HG03469 (cell line): Measurements from ENCODE around the gene ACTR1B.
"Not testable (repeated sequence)": the region's sequence is repeated elsewhere in the genome, so short reads cannot be mapped to it uniquely, and the experiment has no call there.

Experiments used
- ATAC-seq: cut with Tn5 transposase; IDR thresholded peaks from one replicate; pipeline ENCODE4 v1.9.1; 2021; ENCODE audit warnings: mild to moderate bottlenecking, moderate library complexity, moderate number of reproducible peaks; ENCODE audit not compliant: unreplicated experiment

ACTR1B gene

GRCh38 chr2:97663962-97664635 is at the start of gene ACTR1B:
Gene ACTR1B, minus strand, starts transcription at chr2:97664044. Its CDS starts 154 bp downstream, at chr2:97663890.
- ATAC-seq = peak; percentile 87

DNA sequence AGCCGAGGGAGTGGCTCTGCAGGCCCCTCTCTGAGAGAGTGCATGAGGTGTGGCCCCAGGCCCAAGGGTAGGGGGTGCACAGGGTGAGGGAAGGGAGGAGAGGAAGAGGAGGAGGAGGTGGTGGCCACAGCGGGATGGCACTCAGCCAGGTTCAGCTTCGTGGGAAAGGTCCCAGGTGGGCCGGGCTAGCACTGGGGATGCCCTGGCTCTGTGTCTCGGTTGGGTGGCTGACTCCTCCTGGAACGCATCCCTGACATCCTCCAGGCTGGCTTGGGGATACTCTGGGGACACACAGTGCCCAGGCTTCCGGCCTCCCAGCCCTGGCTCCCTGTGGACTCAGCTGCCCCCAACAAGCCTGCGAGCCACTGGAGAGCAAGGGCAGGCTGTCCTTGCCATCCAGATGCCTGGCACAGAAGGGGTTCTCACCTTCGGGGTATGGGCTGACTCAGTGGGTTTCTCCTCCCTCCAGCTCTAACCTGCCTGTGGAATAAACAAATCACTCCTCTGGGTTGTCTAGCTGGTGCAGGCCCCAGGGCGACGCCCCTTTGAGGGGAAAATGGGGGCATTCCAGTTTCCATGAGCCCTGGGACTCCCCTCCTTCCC is 49.0 kb upstream of the ACTR1B start:
- no peak for ATAC-seq

- not testable (repeated sequence) for ATAC-seq
Measured at GRCh38 chr2:97712175-97712574, 48.3 kb upstream of the ACTR1B start.

GRCh38 chr2:97711394-97711711 is 47.5 kb upstream of the ACTR1B start:
- no peak for ATAC-seq

GRCh38 chr2:97708608-97709007 is 44.8 kb upstream of the ACTR1B start:
- no peak for ATAC-seq

GRCh38 chr2:97708048-97708380 is 44.2 kb upstream of the ACTR1B start:
- no peak for ATAC-seq

- ATAC-seq = no peak
Measured at GRCh38 chr2:97707362-97708047, 43.7 kb upstream of the ACTR1B start.

DNA sequence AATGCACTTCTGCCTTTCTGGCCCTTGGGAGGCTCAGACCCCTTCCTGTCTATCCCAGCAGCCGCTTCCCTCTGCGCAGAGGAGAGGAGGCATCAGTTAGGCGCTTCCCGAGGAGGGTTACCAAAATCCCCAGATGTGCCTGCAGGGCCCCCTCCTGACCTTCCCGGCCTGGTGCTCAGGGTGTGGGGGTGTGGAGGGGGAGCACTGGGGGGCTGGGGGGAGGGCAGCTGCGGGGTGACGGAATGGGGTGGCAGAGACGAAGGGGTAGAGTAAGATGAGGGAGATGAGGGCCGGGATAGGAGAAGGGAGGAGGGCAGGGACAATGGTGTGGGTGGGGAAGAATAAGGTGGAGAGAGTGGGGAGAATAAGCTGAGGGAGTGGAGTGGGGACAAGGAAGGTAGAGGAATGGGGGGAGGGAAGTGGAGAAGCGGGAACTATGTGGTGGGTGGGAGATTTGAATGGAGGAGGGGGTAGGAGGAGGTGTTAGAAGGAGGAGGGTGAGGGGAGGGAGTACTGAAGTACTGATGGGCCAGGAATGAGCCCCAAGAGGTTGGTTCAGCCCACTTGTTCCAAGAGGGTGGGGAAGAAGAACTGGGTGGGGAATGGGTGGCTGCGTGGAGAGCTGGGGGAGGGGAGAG is 43.0 kb upstream of the ACTR1B start:
- ATAC-seq = no peak

DNA sequence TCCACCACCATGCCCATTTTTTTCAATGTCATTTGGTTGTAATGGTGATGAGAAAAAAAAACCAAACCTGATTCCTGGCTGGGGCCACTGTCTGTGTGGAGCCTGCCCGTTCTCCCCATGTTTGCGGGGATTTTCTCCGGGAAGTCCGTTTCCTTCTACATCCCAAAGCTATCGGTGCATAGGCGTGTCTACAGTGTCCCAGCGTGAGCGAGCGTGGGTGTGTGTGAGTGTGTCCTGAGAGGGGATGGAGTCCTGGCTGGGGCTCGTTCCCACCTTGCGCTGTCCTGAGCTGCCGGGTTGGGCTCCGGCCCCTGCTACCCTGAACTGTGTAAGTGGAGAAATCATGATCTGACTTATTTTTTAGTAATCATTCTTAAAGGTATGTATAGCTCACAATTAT is 42.3 kb upstream of the ACTR1B start:
- no peak for ATAC-seq

GRCh38 chr2:97704989-97705388 is 41.1 kb upstream of the ACTR1B start:
- ATAC-seq = no peak

GRCh38 chr2:97703741-97704140 is 39.9 kb upstream of the ACTR1B start:
- ATAC-seq = no peak

DNA sequence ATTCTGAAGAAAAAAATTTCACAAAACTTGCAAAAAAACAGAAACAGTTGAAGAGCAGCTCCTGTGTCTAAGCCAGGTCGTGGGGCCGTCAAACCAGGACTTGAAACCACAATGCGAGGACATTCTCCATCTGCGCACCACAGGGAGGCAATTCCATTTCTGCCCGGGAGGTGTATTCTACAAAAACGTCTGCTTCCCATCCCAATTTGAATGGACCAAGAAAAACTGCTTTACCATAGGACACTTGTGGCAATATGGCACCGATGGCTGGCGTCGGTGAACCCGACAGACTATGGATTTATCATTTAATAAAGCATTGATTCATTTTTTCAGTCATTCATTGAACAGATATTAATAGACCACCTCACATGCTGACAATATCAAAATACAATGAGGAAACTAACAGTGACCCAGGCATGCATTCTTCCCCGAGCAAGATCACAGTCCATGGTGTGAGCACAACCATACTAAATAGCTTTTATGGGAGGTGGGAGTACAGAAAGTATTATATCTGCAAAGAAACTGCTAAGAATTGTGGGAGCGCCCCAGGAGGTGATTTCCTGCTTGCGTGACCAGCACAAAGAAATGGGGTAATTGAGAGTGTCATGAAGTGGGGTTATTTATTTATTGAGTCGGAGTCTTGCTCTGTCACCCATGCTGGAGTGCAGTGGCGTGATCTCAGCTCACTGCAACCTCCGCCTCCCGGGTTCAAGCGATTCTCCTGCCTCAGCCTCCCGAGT is 39.1 kb upstream of the ACTR1B start:
- ATAC-seq = no peak

DNA sequence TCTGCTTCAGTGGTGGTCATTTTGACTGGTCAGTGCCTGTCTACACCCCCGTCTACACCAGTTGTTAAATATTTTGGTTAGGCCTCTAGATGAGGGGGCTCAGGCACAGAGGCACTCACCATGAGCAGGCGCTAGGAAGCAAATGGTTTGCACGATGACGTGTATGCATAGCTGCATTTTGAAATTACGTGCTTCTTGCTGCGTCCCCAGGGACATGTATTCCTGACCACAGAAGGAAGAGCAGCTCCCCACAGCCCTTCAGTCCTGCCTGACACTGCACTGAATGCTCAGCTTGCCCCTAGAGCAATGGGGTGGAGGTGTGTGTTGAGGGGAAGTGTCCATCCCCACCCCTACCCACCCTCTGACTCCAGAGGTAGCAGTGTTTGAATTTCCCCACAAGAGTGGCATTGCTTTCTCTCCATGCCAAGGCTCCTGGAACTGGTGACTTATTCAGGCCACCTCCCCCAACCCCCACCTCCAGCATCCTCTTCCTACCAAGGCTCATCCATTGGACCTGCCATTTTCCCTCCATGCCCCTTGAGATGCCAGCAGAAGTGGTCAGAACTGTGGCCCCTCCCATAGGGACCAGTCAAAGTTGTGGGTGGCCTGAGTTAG is 38.1 kb upstream of the ACTR1B start:
- ATAC-seq = no peak

- no peak for ATAC-seq
Measured at GRCh38 chr2:97701186-97701585, 37.3 kb upstream of the ACTR1B start.

- ATAC-seq = no peak
Measured at GRCh38 chr2:97699765-97700444, 36.1 kb upstream of the ACTR1B start.

GRCh38 chr2:97698530-97698929 is 34.7 kb upstream of the ACTR1B start:
- ATAC-seq = no peak

DNA sequence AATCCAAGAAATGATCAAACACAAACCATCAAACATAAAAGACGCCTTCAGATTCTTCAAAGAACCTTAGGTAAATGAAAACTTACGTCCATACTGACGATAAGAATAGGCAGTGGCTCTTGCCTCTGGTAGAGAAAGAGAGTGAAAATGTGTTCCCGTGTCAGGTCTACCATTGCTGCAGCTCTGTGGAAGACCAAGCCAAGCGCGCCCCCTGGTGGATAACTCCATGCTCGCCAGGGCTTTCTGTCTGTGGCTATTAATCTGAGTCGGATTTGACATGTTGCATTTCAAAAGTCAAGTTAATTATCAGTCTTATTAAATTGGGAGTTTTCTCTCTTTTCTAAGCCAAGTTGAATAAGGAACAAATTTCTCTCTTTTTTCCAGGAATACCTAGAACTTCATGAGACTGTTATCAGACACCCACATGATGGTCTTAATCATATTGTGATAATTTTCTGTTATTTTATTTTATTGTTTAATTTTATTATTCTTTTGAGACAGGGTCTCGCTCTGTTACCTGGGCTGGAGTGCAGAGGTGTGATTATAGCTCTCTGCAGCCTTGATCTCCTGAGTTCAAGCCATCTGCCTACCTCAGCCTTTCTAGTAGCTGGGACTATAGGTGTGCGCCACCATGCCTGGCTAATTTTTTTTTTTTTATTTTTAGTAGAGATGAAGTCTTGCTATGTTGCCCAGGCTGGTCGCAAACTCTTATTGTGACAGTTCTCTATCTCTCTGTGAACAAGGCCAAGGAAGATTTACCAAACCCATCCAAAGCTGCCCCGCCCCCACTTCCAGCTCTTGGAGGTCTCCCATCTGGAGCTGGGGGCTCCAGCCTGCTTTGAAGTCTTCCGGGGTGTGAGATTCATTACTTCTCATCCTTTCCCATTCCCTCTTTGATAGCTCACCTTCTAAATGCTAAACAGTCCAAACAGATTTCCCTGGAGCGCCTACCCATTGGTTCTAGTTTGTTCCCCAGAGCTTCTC is 33.7 kb upstream of the ACTR1B start:
- ATAC-seq = no peak

DNA sequence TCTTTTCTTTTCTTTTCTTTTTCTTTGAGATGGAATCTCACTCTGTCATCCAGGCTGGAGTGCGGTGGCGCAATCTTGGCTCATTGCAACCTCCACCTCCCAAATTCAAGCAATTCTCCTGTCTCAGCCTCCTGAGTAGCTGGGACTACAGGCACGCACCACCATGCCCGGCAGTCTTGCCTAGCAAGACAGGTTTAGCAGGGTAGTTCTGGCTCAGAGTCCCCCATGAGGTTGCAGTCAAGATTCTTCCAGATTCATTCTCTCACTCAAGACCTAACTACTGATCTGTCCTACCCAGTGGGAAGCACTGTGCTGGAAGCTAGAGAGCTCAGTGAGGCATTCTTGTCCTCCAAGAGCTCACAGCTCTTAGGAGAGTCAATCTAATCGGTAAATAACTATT is 31.9 kb upstream of the ACTR1B start:
- no peak for ATAC-seq

GRCh38 chr2:97693476-97693875 is 29.6 kb upstream of the ACTR1B start:
- ATAC-seq = no peak
